ENCODE measurements around the gene SMC1B. TPM values are rescaled to one million over a fixed set of nuclear protein-coding genes. Genes with fewer than 3 reads are reported as not detected.

The SMC1B gene
- total and polyA plus RNA-seq, 2 experiments from 2014 or later, result 0.10 TPM; not detected in 1

- Mint-ChIP-seq H3K27me3 (ENCODE audit: insufficient read depth, low read depth, poor library complexity) (peaks cover 2% of the 10 kb centered on the region), H3K27ac (no peak overlapping the region), H3K4me3 (no peak overlapping the region), H3K4me1 (peaks cover 7% of the 10 kb centered on the region; the same call in 1 of the 3 replicates), H3K9me3 (no peaks in the 10 kb centered on the region), H3K36me3 (ENCODE audit: low read depth) (no peaks in the 10 kb centered on the region)
- Histone ChIP-seq H3F3A (replicated peaks; ENCODE audit: low read depth) (no peaks in the 10 kb centered on the region), H3K4me2 (no peak overlapping the region), H3K27ac (ENCODE audit: low read depth) (no peak overlapping the region), H3K79me2 (replicated peaks; ENCODE audit: insufficient read depth) (no peaks in the 10 kb centered on the region), H3K36me3 (ENCODE audit: insufficient read depth) (no peaks in the 10 kb centered on the region), H3K4me1 (ENCODE audit: insufficient read depth) (peaks cover 1% of the 10 kb centered on the region; the same call in 1 of the 2 replicates), H4K20me1 (replicated peaks; ENCODE audit: insufficient read depth) (no peaks in the 10 kb centered on the region), H3K27me3 (ENCODE audit: insufficient read depth) (no peaks in the 10 kb centered on the region), H3K9me2 (ENCODE audit: insufficient read depth) (no peaks in the 10 kb centered on the region), H2AFZ (no peak overlapping the region), H3K4me3 (no peak overlapping the region)
- DNase-seq (ENCODE audit: low spot score) (no peak), ATAC-seq (no peak)
- TF ChIP-seq NANOG (IDR thresholded peaks at IDR 0.05; ENCODE audit: borderline replicate concordance) (no peak), CTCF (conservative IDR thresholded peaks at IDR 0.05; ENCODE audit: low read depth in 2 of 2) (no peak)
Measured at GRCh38 chr22:45446216-45446615, 32.8 kb upstream of the SMC1B start.

GRCh38 chr22:45445031-45445710, 31.8 kb upstream of the SMC1B start:
- Histone ChIP-seq H3K36me3 (ENCODE audit: insufficient read depth) (no peaks in the 10 kb centered on the region), H3K4me1 (ENCODE audit: insufficient read depth) (peaks cover 4% of the 10 kb centered on the region; the same call in 1 of the 2 replicates), H4K20me1 (replicated peaks; ENCODE audit: insufficient read depth) (no peaks in the 10 kb centered on the region), H3F3A (replicated peaks; ENCODE audit: low read depth) (no peaks in the 10 kb centered on the region), H3K9me2 (ENCODE audit: insufficient read depth) (no peaks in the 10 kb centered on the region), H3K79me2 (replicated peaks; ENCODE audit: insufficient read depth) (no peaks in the 10 kb centered on the region), H3K4me3 (no peak overlapping the region), H2AFZ (no peak overlapping the region), H3K4me2 (no peak overlapping the region), H3K27ac (ENCODE audit: low read depth) (no peak overlapping the region), H3K27me3 (ENCODE audit: insufficient read depth) (no peaks in the 10 kb centered on the region)
- H3K9me3 Mint-ChIP-seq, result no peaks in the 10 kb centered on the region
- H3K27ac Mint-ChIP-seq, result no peak overlapping the region
- H3K4me1 Mint-ChIP-seq, result peaks cover 11% of the 10 kb centered on the region; the same call in 2 of the 3 replicates
- H3K27me3 Mint-ChIP-seq (ENCODE audit: insufficient read depth, low read depth, poor library complexity), result peaks cover 5% of the 10 kb centered on the region
- ATAC-seq, result no peak
- no peak overlapping the region for H3K4me3 Mint-ChIP-seq
- H3K36me3 Mint-ChIP-seq (ENCODE audit: low read depth), result no peaks in the 10 kb centered on the region
- no peak for DNase-seq (ENCODE audit: low spot score)
- TF ChIP-seq JUNB (IDR thresholded peaks at IDR 0.05; ENCODE audit: unreplicated experiment), result no peak
- TF ChIP-seq EZH2 (IDR thresholded peaks at IDR 0.05; ENCODE audit: low read depth, unreplicated experiment), result no peak
- no peak for TF ChIP-seq ZNF462 (CRISPR knock-in tag; IDR thresholded peaks at IDR 0.05)
- TF ChIP-seq POLR2AphosphoS5 (IDR thresholded peaks at IDR 0.05; ENCODE audit: low read depth), result no peak
- no peak for TF ChIP-seq CREB1 (CRISPR knock-in tag; IDR thresholded peaks at IDR 0.05; ENCODE audit: low read depth)
- no peak for TF ChIP-seq ZNF114 (CRISPR knock-in tag; IDR thresholded peaks at IDR 0.05)
- no peak for TF ChIP-seq STAT1 (IDR thresholded peaks at IDR 0.05; ENCODE audit: unreplicated experiment)
- no peak for TF ChIP-seq NANOG (IDR thresholded peaks at IDR 0.05; ENCODE audit: borderline replicate concordance)
- no peak for TF ChIP-seq CTCF (conservative IDR thresholded peaks at IDR 0.05; ENCODE audit: low read depth in 2 of 2)
- TF ChIP-seq EZH2phosphoT487 (IDR thresholded peaks at IDR 0.05; ENCODE audit: unreplicated experiment), result no peak
- TF ChIP-seq ZNF331 (CRISPR knock-in tag; IDR thresholded peaks at IDR 0.05; ENCODE audit: low read depth), result no peak
